ENCODE data around the gene MCCC2.
A peak's percentile ranks its signal among the peaks of the same experiment; 100 is the strongest.
"Not testable (repeated sequence)": the region's sequence is repeated elsewhere in the genome, so short reads cannot be mapped to it uniquely, and the experiment has no call there.

Gene MCCC2

GRCh38 chr5:71600783-71601182, 13.6 kb downstream of the MCCC2 start:
- no peak for DNase-seq

GRCh38 chr5:71601222-71602026, 14.3 kb downstream of the MCCC2 start:
- DNase-seq, result peak; percentile 31

GRCh38 chr5:71609916-71610315, 22.8 kb downstream of the MCCC2 start:
- DNase-seq, result not testable (repeated sequence)

GRCh38 chr5:71615809-71616208, 28.7 kb downstream of the MCCC2 start:
- DNase-seq, result no peak

GRCh38 chr5:71620630-71621029, 33.5 kb downstream of the MCCC2 start:
- DNase-seq, result no peak

GRCh38 chr5:71621268-71621667, 34.1 kb downstream of the MCCC2 start:
- no peak for DNase-seq

GRCh38 chr5:71621741-71622140, 34.6 kb downstream of the MCCC2 start:
- no peak for DNase-seq

- no peak for DNase-seq
These were observed 36.2 kb downstream of the MCCC2 start for GRCh38 chr5:71623221-71623794.

GRCh38 chr5:71629950-71630349, 42.8 kb downstream of the MCCC2 start:
- no peak for DNase-seq

GRCh38 chr5:71631070-71631469, 43.9 kb downstream of the MCCC2 start:
- no peak for DNase-seq

GRCh38 chr5:71632168-71632567, 45.0 kb downstream of the MCCC2 start:
- no peak for DNase-seq

- no peak for DNase-seq
These were observed 46.4 kb downstream of the MCCC2 start for GRCh38 chr5:71633255-71634155.

- no peak for DNase-seq
These were observed 50.0 kb downstream of the MCCC2 start for GRCh38 chr5:71637133-71637532.

- DNase-seq, result no peak
These were observed 53.3 kb downstream of the MCCC2 start for GRCh38 chr5:71640408-71640807.

GRCh38 chr5:71645030-71645429, 57.9 kb downstream of the MCCC2 start:
- DNase-seq, result no peak

GRCh38 chr5:71650940-71651339, 63.8 kb downstream of the MCCC2 start:
- not testable (repeated sequence) for DNase-seq

- no peak for DNase-seq
These were observed 64.4 kb downstream of the MCCC2 start for GRCh38 chr5:71651579-71651978.

- no peak for DNase-seq
These were observed 65.2 kb downstream of the MCCC2 start for GRCh38 chr5:71652349-71652748.

GRCh38 chr5:71652803-71653543, 65.8 kb downstream of the MCCC2 start:
- no peak for DNase-seq

- no peak for DNase-seq
These were observed 71.9 kb downstream of the MCCC2 start for GRCh38 chr5:71658916-71659662.

GRCh38 chr5:71662381-71662780, 75.2 kb downstream of the MCCC2 start:
- DNase-seq, result no peak

Measured in inflammatory macrophage treated with lipopolysaccharide for 4 hours (primary cell).